ENCODE results near the gene LIX1L.

The LIX1L gene

DNA sequence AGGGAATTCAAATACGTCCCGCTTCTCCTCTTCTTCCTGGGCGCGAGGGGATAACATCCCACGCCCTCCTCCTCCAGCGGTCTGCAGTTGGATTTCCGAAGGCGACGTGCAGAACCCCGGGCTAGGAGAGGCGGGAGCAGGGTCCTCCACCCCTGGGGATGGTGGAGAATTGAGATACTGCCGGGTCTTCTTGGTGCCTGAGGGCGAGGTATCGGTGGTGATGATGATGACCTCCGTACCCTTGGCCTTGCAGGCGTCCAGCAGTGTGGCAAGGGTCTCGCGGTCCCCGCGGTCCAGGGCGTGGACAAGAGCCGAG lies 3.2 kb upstream of the LIX1L start:
- no peak for DNase-seq (ENCODE audit: extremely low read depth, low read depth)
- TF ChIP-seq, protein P1, sequence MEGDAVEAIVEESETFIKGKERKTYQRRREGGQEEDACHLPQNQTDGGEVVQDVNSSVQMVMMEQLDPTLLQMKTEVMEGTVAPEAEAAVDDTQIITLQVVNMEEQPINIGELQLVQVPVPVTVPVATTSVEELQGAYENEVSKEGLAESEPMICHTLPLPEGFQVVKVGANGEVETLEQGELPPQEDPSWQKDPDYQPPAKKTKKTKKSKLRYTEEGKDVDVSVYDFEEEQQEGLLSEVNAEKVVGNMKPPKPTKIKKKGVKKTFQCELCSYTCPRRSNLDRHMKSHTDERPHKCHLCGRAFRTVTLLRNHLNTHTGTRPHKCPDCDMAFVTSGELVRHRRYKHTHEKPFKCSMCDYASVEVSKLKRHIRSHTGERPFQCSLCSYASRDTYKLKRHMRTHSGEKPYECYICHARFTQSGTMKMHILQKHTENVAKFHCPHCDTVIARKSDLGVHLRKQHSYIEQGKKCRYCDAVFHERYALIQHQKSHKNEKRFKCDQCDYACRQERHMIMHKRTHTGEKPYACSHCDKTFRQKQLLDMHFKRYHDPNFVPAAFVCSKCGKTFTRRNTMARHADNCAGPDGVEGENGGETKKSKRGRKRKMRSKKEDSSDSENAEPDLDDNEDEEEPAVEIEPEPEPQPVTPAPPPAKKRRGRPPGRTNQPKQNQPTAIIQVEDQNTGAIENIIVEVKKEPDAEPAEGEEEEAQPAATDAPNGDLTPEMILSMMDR (IDR thresholded peaks at IDR 0.05; ENCODE audit: low read depth, low read length), result no peak

DNA sequence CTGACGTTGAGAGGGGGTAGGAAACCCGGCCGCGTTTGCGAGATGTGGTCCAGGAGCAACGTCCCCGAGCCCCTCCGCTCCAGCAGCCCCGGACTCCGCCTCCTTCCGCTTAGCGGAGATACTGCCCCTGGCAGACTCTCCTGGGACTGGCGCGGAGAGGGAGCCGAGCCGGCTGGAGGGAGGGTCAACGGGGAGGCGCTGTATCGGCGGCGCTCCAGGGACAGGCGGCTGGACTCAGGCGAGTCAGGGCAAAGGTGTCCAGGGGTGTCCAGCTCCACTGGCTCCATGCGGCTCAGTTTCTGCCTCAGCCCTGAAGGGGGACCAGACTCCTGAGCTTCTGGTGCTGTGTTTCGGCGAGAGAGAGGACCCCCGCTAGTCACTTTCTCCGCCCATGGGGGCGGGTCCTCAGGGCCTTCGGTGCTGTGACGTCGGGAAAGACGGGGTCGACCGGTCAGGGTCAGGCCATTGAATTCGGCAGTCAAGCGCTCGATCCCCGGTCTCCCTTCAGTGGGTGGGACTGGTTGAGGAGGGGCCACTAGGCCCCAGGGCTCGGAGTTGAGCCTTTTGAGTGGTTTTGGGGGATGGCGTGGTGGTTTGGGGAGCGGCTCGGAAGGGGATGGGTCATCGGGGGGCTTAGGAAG lies 2.8 kb upstream of the LIX1L start:
- no peak for DNase-seq (ENCODE audit: extremely low read depth, low read depth)
- TF ChIP-seq, protein P1 (IDR thresholded peaks at IDR 0.05; ENCODE audit: low read depth, low read length), result peak; percentile 1

DNA sequence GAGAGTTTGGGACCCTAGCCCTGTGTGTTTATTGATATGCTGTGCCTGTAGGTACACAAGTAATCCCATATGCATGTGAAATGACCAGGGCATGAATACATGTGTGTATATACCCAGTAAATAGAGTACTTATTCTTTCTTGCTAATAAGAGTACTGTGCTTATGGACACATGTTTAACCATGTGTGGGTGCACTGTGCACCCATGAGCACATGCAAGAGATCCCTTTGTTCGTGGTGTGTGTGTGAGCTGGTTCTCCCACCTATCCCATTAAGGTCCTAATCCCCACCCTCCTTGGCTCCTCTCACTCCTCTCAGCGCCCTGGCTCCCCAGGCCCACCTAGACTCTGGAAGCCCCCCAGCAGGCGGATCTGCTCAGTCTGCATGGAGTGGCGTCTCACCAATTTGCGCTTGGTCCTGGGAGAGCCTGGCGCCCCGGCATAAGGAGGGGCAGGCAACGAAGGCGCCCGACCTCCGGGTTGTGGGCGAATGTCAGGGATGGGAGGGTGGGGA lies 2.2 kb upstream of the LIX1L start:
- DNase-seq (ENCODE audit: extremely low read depth, low read depth), result no peak
- TF ChIP-seq, protein P1 (IDR thresholded peaks at IDR 0.05; ENCODE audit: low read depth, low read length), result no peak

- TF ChIP-seq, protein P1 (IDR thresholded peaks at IDR 0.05; ENCODE audit: low read depth, low read length), result no peak
- no peak for DNase-seq (ENCODE audit: extremely low read depth, low read depth)
Observed at GRCh38 chr1:145959333-145959732, 1.5 kb upstream of the LIX1L start.

DNA sequence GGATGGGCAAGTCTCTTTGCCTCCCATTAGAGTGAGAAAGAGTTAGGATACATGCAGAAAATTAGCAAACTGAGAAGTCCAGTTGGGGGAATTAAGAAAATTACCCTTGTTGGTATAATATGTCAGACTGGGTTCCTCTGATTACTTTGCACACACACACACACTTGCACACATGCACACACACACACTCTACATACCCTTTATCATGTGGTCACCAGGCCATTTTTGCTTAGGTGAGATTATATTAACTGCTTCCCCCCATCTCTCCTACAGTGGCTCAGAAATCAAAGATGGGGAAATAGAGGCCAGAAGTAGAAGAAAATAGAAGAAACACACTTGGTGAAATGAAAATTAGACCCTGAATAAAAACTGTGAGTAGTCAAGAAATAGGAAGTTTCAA lies 917 bp upstream of the LIX1L start:
- TF ChIP-seq, protein P1 (IDR thresholded peaks at IDR 0.05; ENCODE audit: low read depth, low read length), result no peak
- no peak for DNase-seq (ENCODE audit: extremely low read depth, low read depth)

GRCh38 chr1:145956781-145957442 lies 905 bp downstream of the LIX1L start:
- TF ChIP-seq, protein P1 (IDR thresholded peaks at IDR 0.05; ENCODE audit: low read depth, low read length), result no peak
- no peak for DNase-seq (ENCODE audit: extremely low read depth, low read depth)

GRCh38 chr1:145956361-145956760 lies 1.5 kb downstream of the LIX1L start:
- no peak for DNase-seq (ENCODE audit: extremely low read depth, low read depth)
- TF ChIP-seq, protein P1 (IDR thresholded peaks at IDR 0.05; ENCODE audit: low read depth, low read length), result no peak

All from AG09319 (cell line).